Bronchial epithelial cell (primary cell): ENCODE data around the gene QSER1. TPM values are rescaled to one million over a fixed set of nuclear protein-coding genes. Genes with fewer than 3 reads are reported as not detected.
A peak's percentile ranks its signal among the peaks of the same experiment; 100 is the strongest.

Source experiments
- DNase-seq: peaks from one replicate; pipeline ENCODE4 v3.0.0-alpha.2; 2010; ENCODE audit warnings: low read depth
- FAIRE-seq: peaks from 2 replicates; lab custom pipeline; 2011; peaks lifted over from hg19 to GRCh38; lab: Jason Lieb, UNC
- H3K27me3 ChIP-seq: 2 replicates; pipeline ENCODE4 v1.5.1; 2011; ENCODE audit warnings: low read length; ENCODE audit not compliant: control insufficient read depth, insufficient read depth
- H3K36me3 ChIP-seq: 2 replicates; pipeline ENCODE4 v1.5.1; 2011; ENCODE audit warnings: low read length; ENCODE audit not compliant: control insufficient read depth, insufficient read depth
- H3K4me3 ChIP-seq: 2 replicates; pipeline ENCODE4 v1.5.1; 2011; ENCODE audit warnings: mild to moderate bottlenecking, low read depth, low read length, control low read depth
- total RNA-seq: library from RNA; depleted of rRNA; stranded (reverse); fragments of >200 nt; gene quantifications from 2 replicates; pipeline ENCODE4 v1.2.1, GENCODE V29; 2014
- TF ChIP-seq, protein P1 (sequence below): IDR thresholded peaks from 2 replicates; pipeline ENCODE4 v1.5.1; 2011; ENCODE audit warnings: mild to moderate bottlenecking, moderate library complexity, low read length, control low read depth, inconsistent platforms; ENCODE audit not compliant: insufficient read depth, severe bottlenecking

The QSER1 gene
- total RNA-seq, 1 donor from 2014 or later = 11.1 TPM

DNA sequence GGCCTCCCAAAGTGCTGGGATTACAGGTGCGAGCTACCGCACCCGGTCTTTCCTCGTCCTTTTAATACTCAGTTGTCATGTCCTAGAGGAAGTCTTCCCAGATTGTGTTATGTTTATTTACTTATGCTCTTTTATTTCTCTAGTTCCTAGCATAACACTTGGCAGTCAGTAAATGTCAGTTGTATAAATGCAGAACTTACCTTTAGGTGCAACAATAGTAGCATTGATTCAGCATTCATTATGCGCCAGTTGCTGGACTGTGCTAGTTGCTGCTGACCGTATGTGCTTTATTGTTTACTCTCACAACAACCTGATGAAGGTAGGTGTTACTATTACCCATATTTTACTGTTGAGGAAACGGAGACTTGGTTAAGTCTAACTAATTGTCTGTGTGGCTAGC, 20.8 kb downstream of the QSER1 start:
- no peaks in the 10 kb centered on the region for H3K27me3 ChIP-seq
- H3K4me3 ChIP-seq = no peak overlapping the region
- FAIRE-seq (no peak), DNase-seq (no peak)
- TF ChIP-seq, protein P1, sequence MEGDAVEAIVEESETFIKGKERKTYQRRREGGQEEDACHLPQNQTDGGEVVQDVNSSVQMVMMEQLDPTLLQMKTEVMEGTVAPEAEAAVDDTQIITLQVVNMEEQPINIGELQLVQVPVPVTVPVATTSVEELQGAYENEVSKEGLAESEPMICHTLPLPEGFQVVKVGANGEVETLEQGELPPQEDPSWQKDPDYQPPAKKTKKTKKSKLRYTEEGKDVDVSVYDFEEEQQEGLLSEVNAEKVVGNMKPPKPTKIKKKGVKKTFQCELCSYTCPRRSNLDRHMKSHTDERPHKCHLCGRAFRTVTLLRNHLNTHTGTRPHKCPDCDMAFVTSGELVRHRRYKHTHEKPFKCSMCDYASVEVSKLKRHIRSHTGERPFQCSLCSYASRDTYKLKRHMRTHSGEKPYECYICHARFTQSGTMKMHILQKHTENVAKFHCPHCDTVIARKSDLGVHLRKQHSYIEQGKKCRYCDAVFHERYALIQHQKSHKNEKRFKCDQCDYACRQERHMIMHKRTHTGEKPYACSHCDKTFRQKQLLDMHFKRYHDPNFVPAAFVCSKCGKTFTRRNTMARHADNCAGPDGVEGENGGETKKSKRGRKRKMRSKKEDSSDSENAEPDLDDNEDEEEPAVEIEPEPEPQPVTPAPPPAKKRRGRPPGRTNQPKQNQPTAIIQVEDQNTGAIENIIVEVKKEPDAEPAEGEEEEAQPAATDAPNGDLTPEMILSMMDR = no peak
- H3K36me3 ChIP-seq = no peaks in the 10 kb centered on the region

- Histone ChIP-seq H3K4me3 (no peak overlapping the region), H3K36me3 (no peaks in the 10 kb centered on the region), H3K27me3 (no peaks in the 10 kb centered on the region)
- FAIRE-seq = no peak
- TF ChIP-seq, protein P1 = no peak
- no peak for DNase-seq
These were observed 23.8 kb downstream of the QSER1 start for GRCh38 chr11:32916361-32916760.

DNA sequence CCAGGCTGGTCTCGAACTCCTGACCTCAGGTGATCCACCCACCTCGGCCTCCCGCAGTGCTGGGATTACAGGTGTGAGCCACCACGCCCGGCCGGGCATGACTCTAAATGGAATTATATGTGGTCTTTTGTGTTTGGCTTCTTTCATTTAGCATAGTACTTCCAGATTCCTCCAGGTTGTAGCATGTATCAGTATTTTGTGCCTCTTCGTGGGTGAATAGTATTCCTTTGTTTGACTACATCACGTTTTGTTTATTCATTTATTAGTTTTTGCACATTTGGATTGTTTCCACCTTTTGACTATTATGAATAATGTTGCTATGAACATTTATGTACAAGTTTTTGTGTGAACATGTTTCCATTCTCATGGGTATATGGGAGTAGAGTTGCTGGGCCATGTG, 24.4 kb downstream of the QSER1 start:
- DNase-seq (no peak), FAIRE-seq (no peak)
- Histone ChIP-seq H3K36me3 (no peaks in the 10 kb centered on the region), H3K27me3 (no peaks in the 10 kb centered on the region), H3K4me3 (no peak overlapping the region)
- TF ChIP-seq, protein P1 = no peak

DNA sequence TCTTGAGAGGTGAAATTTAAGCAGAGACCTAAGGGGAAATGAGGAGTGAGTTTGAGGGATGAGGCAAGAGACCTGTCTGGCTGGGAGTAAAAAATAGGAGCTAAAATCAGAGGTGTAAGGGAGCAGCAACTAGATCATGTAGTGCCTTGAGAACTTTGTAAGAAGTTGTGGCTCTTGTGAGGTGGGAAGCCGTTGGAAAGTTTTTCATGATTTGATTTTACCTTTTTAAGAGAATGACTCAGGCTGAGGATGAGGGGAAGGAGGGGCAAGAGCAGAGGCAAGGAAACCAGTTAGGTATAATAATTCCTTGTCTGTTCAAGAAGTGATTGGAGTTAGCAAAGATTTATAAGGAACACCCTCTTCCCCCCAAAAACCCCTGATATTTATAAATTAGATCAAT, 25.8 kb downstream of the QSER1 start:
- no peaks in the 10 kb centered on the region for H3K27me3 ChIP-seq
- TF ChIP-seq, protein P1 = no peak
- H3K36me3 ChIP-seq = no peaks in the 10 kb centered on the region
- DNase-seq (peak; percentile 20), FAIRE-seq (no peak)
- H3K4me3 ChIP-seq = no peak overlapping the region

GRCh38 chr11:32919338-32919737, 26.7 kb downstream of the QSER1 start:
- no peak for FAIRE-seq
- TF ChIP-seq, protein P1 = no peak
- H3K36me3 ChIP-seq = no peaks in the 10 kb centered on the region

GRCh38 chr11:32920570-32920969, 28.0 kb downstream of the QSER1 start:
- H3K36me3 ChIP-seq = no peaks in the 10 kb centered on the region
- no peak for FAIRE-seq
- TF ChIP-seq, protein P1 = no peak

More at GRCh38 chr11:32919338-32919737, 26.7 kb downstream of the QSER1 start:
- Histone ChIP-seq H3K27me3 (no peaks in the 10 kb centered on the region), H3K4me3 (no peak overlapping the region)
- no peak for DNase-seq

More at GRCh38 chr11:32920570-32920969, 28.0 kb downstream of the QSER1 start:
- Histone ChIP-seq H3K4me3 (no peak overlapping the region), H3K27me3 (no peaks in the 10 kb centered on the region)
- no peak for DNase-seq
